ENCODE results near the gene MGAT5. TPM values are rescaled to one million over a fixed set of nuclear protein-coding genes. Genes with fewer than 3 reads are reported as not detected.

MGAT5 gene
- total and polyA plus RNA-seq, 4 donors, result 3.6 to 53.7 (median 31.3) TPM

GRCh38 chr2:134395779-134396178, 141.9 kb downstream of the MGAT5 start:
- DNase-seq (no peak), ATAC-seq (ENCODE audit: insufficient read depth, low FRiP score) (no peak)
- H3K9me3 ChIP-seq (ENCODE audit: control insufficient read depth in 4 of 4, insufficient read depth in 3 of 4, low read length in 3 of 4), result no peaks in the 10 kb centered on the region
- peaks cover 0 to 2% (median 1%) of the 10 kb centered on the region in 4 donors for H3K36me3 ChIP-seq (ENCODE audit: control insufficient read depth in 4 of 4, insufficient read depth in 4 of 4, low read length in 4 of 4)
- H3K27ac ChIP-seq (ENCODE audit: low read depth in 1 of 2, low read length in 1 of 2), result no peak overlapping the region
- no peaks in the 10 kb centered on the region for H3K27me3 ChIP-seq (ENCODE audit: control insufficient read depth in 3 of 3, insufficient read depth in 3 of 3, low read length in 2 of 3)
- no peak overlapping the region for H3K9ac ChIP-seq (ENCODE audit: insufficient read depth in 1 of 2, low read length in 2 of 2)
- WGBS, 2 donors, result 54 to 80% methylated on average over 1 of the region's 1 CpG
- peaks cover 0 to 15% (median 0%) of the 10 kb centered on the region in 5 donors for H3K4me1 ChIP-seq (ENCODE audit: control insufficient read depth in 5 of 5, insufficient read depth in 5 of 5, low read length in 5 of 5)
- TF ChIP-seq CTCF (IDR thresholded peaks at IDR 0.05; ENCODE audit: control extremely low read depth, extremely low read depth), result no peak
- H3K4me3 ChIP-seq, result no peak overlapping the region

GRCh38 chr2:134396493-134396892, 142.6 kb downstream of the MGAT5 start:
- ATAC-seq (ENCODE audit: insufficient read depth, low FRiP score) (no peak), DNase-seq (no peak)
- H3K9me3 ChIP-seq (ENCODE audit: control insufficient read depth in 4 of 4, insufficient read depth in 3 of 4, low read length in 3 of 4), result no peaks in the 10 kb centered on the region
- peaks cover 0 to 2% (median 1%) of the 10 kb centered on the region in 4 donors for H3K36me3 ChIP-seq (ENCODE audit: control insufficient read depth in 4 of 4, insufficient read depth in 4 of 4, low read length in 4 of 4)
- no peaks in the 10 kb centered on the region for H3K27me3 ChIP-seq (ENCODE audit: control insufficient read depth in 3 of 3, insufficient read depth in 3 of 3, low read length in 2 of 3)
- no peak overlapping the region for H3K9ac ChIP-seq (ENCODE audit: insufficient read depth in 1 of 2, low read length in 2 of 2)
- no peak overlapping the region for H3K4me3 ChIP-seq
- peaks cover 0 to 18% (median 0%) of the 10 kb centered on the region in 5 donors for H3K4me1 ChIP-seq (ENCODE audit: control insufficient read depth in 5 of 5, insufficient read depth in 5 of 5, low read length in 5 of 5)
- TF ChIP-seq CTCF (IDR thresholded peaks at IDR 0.05; ENCODE audit: control extremely low read depth, extremely low read depth), result no peak
- no peak overlapping the region for H3K27ac ChIP-seq (ENCODE audit: low read depth in 1 of 2, low read length in 1 of 2)
- WGBS, 2 donors, result 74 to 79% methylated on average over 6 of the region's 6 CpGs

GRCh38 chr2:134397146-134397896, 143.4 kb downstream of the MGAT5 start:
- peaks cover 0 to 22% (median 6%) of the 10 kb centered on the region in 5 donors for H3K4me1 ChIP-seq (ENCODE audit: control insufficient read depth in 5 of 5, insufficient read depth in 5 of 5, low read length in 5 of 5)
- TF ChIP-seq CTCF (IDR thresholded peaks at IDR 0.05; ENCODE audit: control extremely low read depth, extremely low read depth), result no peak
- DNase-seq, result no peak
- peaks cover 0 to 2% (median 1%) of the 10 kb centered on the region in 4 donors for H3K36me3 ChIP-seq (ENCODE audit: control insufficient read depth in 4 of 4, insufficient read depth in 4 of 4, low read length in 4 of 4)
- no peak for ATAC-seq (ENCODE audit: insufficient read depth, low FRiP score)
- WGBS, 2 donors, result 86 to 94% methylated on average over 7 of the region's 7 CpGs
- no peak overlapping the region for H3K4me3 ChIP-seq
- no peaks in the 10 kb centered on the region for H3K27me3 ChIP-seq (ENCODE audit: control insufficient read depth in 3 of 3, insufficient read depth in 3 of 3, low read length in 2 of 3)
- no peak overlapping the region for H3K27ac ChIP-seq (ENCODE audit: low read depth in 1 of 2, low read length in 1 of 2)
- H3K9ac ChIP-seq (ENCODE audit: insufficient read depth in 1 of 2, low read length in 2 of 2), result no peak overlapping the region
- H3K9me3 ChIP-seq (ENCODE audit: control insufficient read depth in 4 of 4, insufficient read depth in 3 of 4, low read length in 3 of 4), result no peaks in the 10 kb centered on the region
